GM12878 (cell line): ENCODE measurements around the gene FBXO33. TPM values are rescaled to one million over a fixed set of nuclear protein-coding genes. Genes with fewer than 3 reads are reported as not detected.
"Not testable (repeated sequence)": the region's sequence is repeated elsewhere in the genome, so short reads cannot be mapped to it uniquely, and the experiment has no call there.

Experiments used
- ATAC-seq: fragments of 200-7000 bp; cut with Tn5 transposase; 3 replicates; pipeline ENCODE4 v1.9.1; 2020; ENCODE audit warnings: mild to moderate bottlenecking, moderate library complexity
- BruUV-seq: library from RNA; stranded (reverse); fragments of 400-500 nt; replicated peaks from 2 replicates; lab custom pipeline; 2021; lab: Mats Ljungman, UMichigan
- CTCF ChIA-PET: fragments of 300-600 bp; sonication (Branson Sonifier 250); formaldehyde crosslinking; extraction: SDS; loops from one replicate; lab custom pipeline; 2021; ENCODE audit warnings: inconsistent platforms; lab: Yijun Ruan, JAX
- POLR2A ChIA-PET: fragments of 350-600 bp; formaldehyde crosslinking; extraction: SDS; loops from one replicate; lab custom pipeline; 2021; ENCODE audit warnings: inconsistent platforms; lab: Charles Lee
- RAD21 ChIA-PET: fragments of 300-600 bp; sonication (Branson Sonifier 250); formaldehyde crosslinking; loops from one replicate; lab custom pipeline; 2023; ENCODE audit warnings: antibody characterized with exemption; ENCODE audit not compliant: unreplicated experiment; lab: Charles Lee
- SMC1A ChIA-PET: fragments of 300-600 bp; sonication (Branson Sonifier 250); formaldehyde crosslinking; loops from one replicate; lab custom pipeline; 2023; ENCODE audit not compliant: unreplicated experiment, uncharacterized antibody; lab: Charles Lee
- DNase-seq: peaks from one replicate; pipeline ENCODE4 v3.0.0-alpha.2; 2011; ENCODE audit warnings: low read depth, low spot score
- FAIRE-seq: peaks from 3 replicates; lab custom pipeline; 2011; peaks lifted over from hg19 to GRCh38; lab: Jason Lieb, UNC
- H2AFZ ChIP-seq: 2 replicates; pipeline ENCODE4 v1.6.0; 2011; ENCODE audit warnings: low read depth, low read length, control low read depth; ENCODE audit not compliant: control insufficient read depth
- H3K27ac ChIP-seq: 2 replicates; pipeline ENCODE4 v1.5.1; 2011; ENCODE audit warnings: control low read depth; ENCODE audit not compliant: control insufficient read depth, insufficient read depth
- H3K27me3 ChIP-seq, 2 experiments: replicated peaks in 1 of 2; 2 replicates each; pipeline versions ENCODE4 v1.6.0 to v1.6.1; 2011; ENCODE audit warnings: low read length in 1 of 2; ENCODE audit not compliant: control insufficient read depth in 2 of 2, insufficient read depth in 2 of 2
- H3K36me3 ChIP-seq, 2 experiments: 2 replicates each; pipeline ENCODE4 v1.5.1; 2011; ENCODE audit warnings: low read length in 1 of 2; ENCODE audit not compliant: control insufficient read depth in 2 of 2, insufficient read depth in 2 of 2
- H3K4me1 ChIP-seq: 2 replicates; pipeline ENCODE4 v1.6.1; 2011; ENCODE audit warnings: mild to moderate bottlenecking, low read length, moderate library complexity, mixed read lengths; ENCODE audit not compliant: control insufficient read depth, insufficient read depth
- H3K4me2 ChIP-seq: 2 replicates; pipeline ENCODE4 v1.6.0; 2011; ENCODE audit warnings: control low read depth; ENCODE audit not compliant: control insufficient read depth, insufficient read depth
- H3K4me3 ChIP-seq: fragments of 200-600 bp; sonication (generic); 2 replicates; pipeline ENCODE4 v1.5.1; 2016
- H3K79me2 ChIP-seq: 2 replicates; pipeline ENCODE4 v1.6.0; 2011; ENCODE audit warnings: low read length; ENCODE audit not compliant: control insufficient read depth, insufficient read depth
- H3K9ac ChIP-seq: 2 replicates; pipeline ENCODE4 v1.8.0; 2011; ENCODE audit warnings: low read length, control low read depth, mixed read lengths; ENCODE audit not compliant: control insufficient read depth, insufficient read depth
- H3K9me3 ChIP-seq: replicated peaks from 3 replicates; pipeline ENCODE4 v1.5.1; 2011; ENCODE audit warnings: mild to moderate bottlenecking, low read length; ENCODE audit not compliant: control insufficient read depth, insufficient read depth
- H4K20me1 ChIP-seq: 2 replicates; pipeline ENCODE4 v1.6.0; 2011; ENCODE audit not compliant: control insufficient read depth, insufficient read depth
- ASH2L ChIP-seq: fragments of 300-600, 200-600 bp; sonication (generic); IDR thresholded peaks from 2 replicates; pipeline ENCODE4 v1.6.1; 2017; ENCODE audit warnings: low read depth, mild to moderate bottlenecking, borderline replicate concordance
- CHD1 ChIP-seq: IDR thresholded peaks from 2 replicates; pipeline ENCODE4 v1.6.1; 2012; ENCODE audit warnings: low read depth, low read length, improper control_type of control experiment
- IKZF1 ChIP-seq: fragments of 450-650 bp; conservative IDR thresholded peaks from 2 replicates; pipeline ENCODE4 v1.6.1; 2017; ENCODE audit warnings: antibody characterized with exemption, mild to moderate bottlenecking
- JUNB ChIP-seq: IDR thresholded peaks from 2 replicates; pipeline ENCODE4 v1.6.1; 2016; ENCODE audit warnings: antibody characterized with exemption, mild to moderate bottlenecking
- MAX ChIP-seq: IDR thresholded peaks from 2 replicates; pipeline ENCODE4 v1.6.1; 2012; ENCODE audit warnings: low read depth, low read length, improper control_type of control experiment
- MEF2B ChIP-seq: fragments of 450-650 bp; IDR thresholded peaks from 2 replicates; pipeline ENCODE4 v1.6.1; 2018; ENCODE audit warnings: mild to moderate bottlenecking, moderate library complexity; ENCODE audit not compliant: partially characterized antibody, poor library complexity, severe bottlenecking
- MLLT1 ChIP-seq: fragments of 450-650 bp; IDR thresholded peaks from 2 replicates; pipeline ENCODE4 v1.6.1; 2016; ENCODE audit warnings: mild to moderate bottlenecking
- POLR2AphosphoS2 ChIP-seq: IDR thresholded peaks from 2 replicates; pipeline ENCODE4 v1.6.1; 2011; ENCODE audit warnings: low read depth, mild to moderate bottlenecking, low read length, improper control_type of control experiment, moderate library complexity
- POLR2AphosphoS5 ChIP-seq: IDR thresholded peaks from 2 replicates; pipeline ENCODE4 v1.6.1; 2011; ENCODE audit warnings: mild to moderate bottlenecking, low read length, inconsistent platforms
- SMAD1 ChIP-seq: fragments of 450-650 bp; IDR thresholded peaks from 2 replicates; pipeline ENCODE4 v1.6.1; 2018; ENCODE audit warnings: mild to moderate bottlenecking, low read depth; ENCODE audit not compliant: partially characterized antibody
- SMAD5 ChIP-seq: IDR thresholded peaks from 2 replicates; pipeline ENCODE4 v1.6.1; 2016; ENCODE audit warnings: antibody characterized with exemption, low read depth
- ZBED1 ChIP-seq: IDR thresholded peaks from 2 replicates; pipeline ENCODE4 v1.6.1; 2016; ENCODE audit warnings: borderline replicate concordance
- ZBTB4 ChIP-seq: fragments of 450-650 bp; formaldehyde crosslinking; IDR thresholded peaks from 2 replicates; pipeline ENCODE4 v1.4.0; 2022; ENCODE audit warnings: mild to moderate bottlenecking, moderate library complexity
- WGBS: methylation state at CpG from one replicate; pipeline ENCODE4 v1.1.6; 2016; ENCODE audit warnings: low lambda C conversion rate; ENCODE audit not compliant: insufficient replicate concordance, insufficient coverage; ENCODE audit errors: missing lambda C conversion rate; 5-methylcytosine and 5-hydroxymethylcytosine counted together
- in situ Hi-C: fragments of 300-500 bp; cut with MboI; formaldehyde crosslinking; loops from 9 replicates; pipeline ENCODE4 v1.14.3; 2018; ENCODE audit warnings: mixed read lengths
- intact Hi-C: fragments of 100-400 bp; cut with micrococcal nuclease; formaldehyde crosslinking; loops from one replicate; pipeline ENCODE4 v1.14.2; 2022; ENCODE audit not compliant: unreplicated experiment
- polyA plus RNA-seq, 11 experiments: library from polyadenylated mRNA; depleted of rRNA in 4 of 11; unstranded in 6 of 11; stranded (reverse) in 5 of 11; fragments of >200 nt; fragmentation: Nextera tagmentation in 4 of 11; fragmentation: Illumina TruSeq in 1 of 11; extraction: Ambion mirVana in 4 of 11; extraction: Trizol in 1 of 11; gene quantifications; 1 replicate in 1 of 11; 2 replicates in 10 of 11; pipeline versions ENCODE4 v1.2.1 to v1.2.3, GENCODE V29; 2011 to 2016; ENCODE audit warnings: inconsistent platforms in 2 of 11, missing spikeins in 2 of 11, low read depth in 1 of 11
- total RNA-seq, 4 experiments: library from RNA; depleted of rRNA in 3 of 4; stranded (reverse); fragments of >200 nt in 3 of 4; fragmentation: Illumina TruSeq in 1 of 4; extraction: Trizol in 1 of 4; gene quantifications; 2 replicates each; pipeline versions ENCODE4 v1.2.1 to v1.2.3, GENCODE V29; 2013 to 2021

Gene FBXO33
- total and polyA plus RNA-seq, 10 of the 15 experiments (the other 5 are each of a cell fraction or from before 2014, with no cell fraction given): 4.7 to 56.9 (median 19.6) TPM

GRCh38 chr14:39360316-39360715, 71.9 kb downstream of the FBXO33 start:
- BruUV-seq: no TSS peak

GRCh38 chr14:39359069-39359468, 73.2 kb downstream of the FBXO33 start:
- in situ Hi-C loops, H3K79me2 ChIP-seq, H3K4me1 ChIP-seq, H4K20me1 ChIP-seq, RAD21 ChIA-PET, SMC1A ChIA-PET, POLR2A ChIA-PET, H3K27ac ChIP-seq, intact Hi-C loops, H3K36me3 ChIP-seq, FAIRE-seq, H3K4me2 ChIP-seq, H3K9ac ChIP-seq, H3K9me3 ChIP-seq, H3K27me3 ChIP-seq, DNase-seq, ATAC-seq, H2AFZ ChIP-seq, BruUV-seq, H3K4me3 ChIP-seq: not testable (repeated sequence)
- 85% methylated on average over 10 of the region's 10 CpGs for WGBS
- CTCF ChIA-PET: interaction anchor here (0.5 kb wide), 1 partner anchor 120 kb away, joined by 3 read pairs; no protein-coding TSS in a partner anchor

More at GRCh38 chr14:39360316-39360715, 71.9 kb downstream of the FBXO33 start:
- no peaks in the 10 kb centered on the region for H3K36me3 ChIP-seq
- POLR2A ChIA-PET: interaction anchor here (0.7 kb wide), 1 partner anchor 455 kb away, joined by 4 read pairs; no protein-coding TSS in a partner anchor
- in situ Hi-C loops (no loop called here), intact Hi-C loops (no loop called here)
- no peak for DNase-seq
- RAD21 ChIA-PET: no interaction called here
- SMC1A ChIA-PET: no interaction called here
- no peak overlapping the region for H3K4me2 ChIP-seq
- H3K27ac ChIP-seq: no peak overlapping the region
- ATAC-seq: no peak
- no peak overlapping the region for H2AFZ ChIP-seq
- CTCF ChIA-PET: no interaction called here
- H3K4me3 ChIP-seq: no peak overlapping the region
- no peaks in the 10 kb centered on the region for H3K27me3 ChIP-seq
- TF ChIP-seq CHD1 (no peak), SMAD5 (no peak), MLLT1 (no peak), ASH2L (no peak), JUNB (no peak), POLR2AphosphoS2 (no peak), POLR2AphosphoS5 (no peak), IKZF1 (no peak), MAX (no peak), SMAD1 (no peak), ZBTB4 (CRISPR knock-in tag) (no peak), ZBED1 (no peak), MEF2B (no peak)
- no peak for FAIRE-seq
- no peaks in the 10 kb centered on the region for H3K79me2 ChIP-seq
- H3K9me3 ChIP-seq: peaks cover 2% of the 10 kb centered on the region; the same call in 1 of the 3 replicates
- H3K9ac ChIP-seq: no peak overlapping the region
- H3K4me1 ChIP-seq: no peaks in the 10 kb centered on the region
- H4K20me1 ChIP-seq: no peaks in the 10 kb centered on the region
